ENCODE results near the gene FIBP.

Gene FIBP

DNA sequence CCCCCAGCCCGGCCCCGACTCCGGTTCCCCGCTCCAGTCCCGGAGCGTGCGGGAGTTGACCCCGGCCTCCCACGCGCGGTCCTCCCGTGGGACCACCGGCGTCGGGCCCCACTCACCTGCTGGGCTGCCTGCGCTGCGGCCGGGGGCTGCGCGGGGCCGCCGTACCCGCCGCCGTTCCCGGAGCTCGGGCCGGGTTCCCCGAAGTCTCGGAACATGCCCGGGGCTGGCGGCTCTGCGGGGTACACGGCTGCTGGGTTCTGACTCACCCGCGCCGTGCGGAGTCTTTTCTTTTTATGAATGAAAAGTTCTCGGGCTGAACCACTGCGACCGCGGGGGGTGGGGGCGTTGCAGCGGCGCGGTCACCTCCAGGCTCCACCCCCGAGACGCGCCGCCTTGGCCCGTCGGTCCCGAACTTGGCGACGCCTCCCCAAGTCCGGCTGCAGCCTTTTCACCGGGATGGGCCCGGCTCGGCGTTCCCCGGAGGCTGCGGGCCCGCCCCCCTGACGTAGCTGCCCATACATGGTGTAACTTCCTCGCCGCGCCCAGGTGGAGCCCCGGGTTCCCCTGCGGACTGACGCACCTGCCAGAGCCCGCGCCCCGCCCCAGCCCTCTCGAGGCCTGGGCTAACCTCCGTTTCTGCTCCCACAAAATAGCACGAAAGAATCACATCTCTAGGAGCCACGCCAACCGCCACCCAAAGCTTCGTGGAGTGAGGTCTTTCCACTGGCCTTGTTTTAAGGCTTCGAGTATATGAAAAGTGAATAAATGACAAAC is 12.0 kb upstream of the FIBP start, which contains the start of gene FOSL1:
Gene FOSL1 (minus strand): TSS at position 264 of the 774 bp plus-strand sequence. CDS start 49 bp downstream, at position 215.
- Histone ChIP-seq H3K14ac (ENCODE audit: low read length in 2 of 2) (peak within 1 kb of the TSS in 1 of 2 experiments; percentile 94), H3K18ac (ENCODE audit: low read depth in 1 of 2, low read length in 2 of 2) (peak within 1 kb of the TSS; percentile 78 to 95), H3K4me2 (ENCODE audit: low read length, poor library complexity, severe bottlenecking) (peak within 1 kb of the TSS; percentile 92), H3K4me3 (ENCODE audit: insufficient read depth in 1 of 2, low read depth in 1 of 2, low read length in 2 of 2) (peak within 1 kb of the TSS; percentile 80 to 98), H2BK120ac (ENCODE audit: low read depth, low read length) (peak within 1 kb of the TSS; percentile 82), H2AK5ac (ENCODE audit: low read length, severe bottlenecking) (peak within 1 kb of the TSS; percentile 57), H3K4ac (ENCODE audit: low read depth in 1 of 2, low read length in 2 of 2) (peak within 1 kb of the TSS; percentile 80 to 91), H2AFZ (ENCODE audit: low read depth, low read length) (peak within 1 kb of the TSS; percentile 39), H2BK5ac (ENCODE audit: low read depth, low read length, poor library complexity, severe bottlenecking) (peak within 1 kb of the TSS; percentile 95), H3K79me1 (replicated peaks; ENCODE audit: low read length, poor library complexity, severe bottlenecking) (peaks cover 2% of the 10 kb centered on the region), H3K4me1 (ENCODE audit: control insufficient read depth, insufficient read depth, low read depth, low read length) (peaks cover 43% of the 10 kb centered on the region), H3K23ac (ENCODE audit: low read length in 2 of 2) (peak within 1 kb of the TSS in 1 of 2 experiments; percentile 97), H3K36me3 (ENCODE audit: control insufficient read depth in 1 of 2, insufficient read depth in 2 of 2, low read depth in 1 of 2, low read length in 2 of 2) (peaks cover 20 to 28% of the 10 kb centered on the region in 2 experiments), H3K9ac (ENCODE audit: low read length) (peak within 1 kb of the TSS; percentile 100), H3K9me3 (ENCODE audit: control insufficient read depth, low read length) (no peaks in the 10 kb centered on the region), H4K8ac (ENCODE audit: low read length) (peak within 1 kb of the TSS; percentile 84), H3K27ac (ENCODE audit: low read length, poor library complexity, severe bottlenecking) (peak within 1 kb of the TSS; percentile 94), H2BK15ac (ENCODE audit: low read depth, poor library complexity, severe bottlenecking) (peak within 1 kb of the TSS; percentile 73), H4K91ac (ENCODE audit: low read length) (peak within 1 kb of the TSS; percentile 83), H3K27me3 (ENCODE audit: control insufficient read depth in 1 of 2, insufficient read depth in 1 of 2, low read length in 2 of 2) (no peaks in the 10 kb centered on the region), H2BK12ac (ENCODE audit: low read length in 2 of 2) (peak within 1 kb of the TSS; percentile 52 to 95)
- peak; percentile 97 for DNase-seq
- 3% methylated on average over 73 of the region's 80 CpGs for WGBS

DNA sequence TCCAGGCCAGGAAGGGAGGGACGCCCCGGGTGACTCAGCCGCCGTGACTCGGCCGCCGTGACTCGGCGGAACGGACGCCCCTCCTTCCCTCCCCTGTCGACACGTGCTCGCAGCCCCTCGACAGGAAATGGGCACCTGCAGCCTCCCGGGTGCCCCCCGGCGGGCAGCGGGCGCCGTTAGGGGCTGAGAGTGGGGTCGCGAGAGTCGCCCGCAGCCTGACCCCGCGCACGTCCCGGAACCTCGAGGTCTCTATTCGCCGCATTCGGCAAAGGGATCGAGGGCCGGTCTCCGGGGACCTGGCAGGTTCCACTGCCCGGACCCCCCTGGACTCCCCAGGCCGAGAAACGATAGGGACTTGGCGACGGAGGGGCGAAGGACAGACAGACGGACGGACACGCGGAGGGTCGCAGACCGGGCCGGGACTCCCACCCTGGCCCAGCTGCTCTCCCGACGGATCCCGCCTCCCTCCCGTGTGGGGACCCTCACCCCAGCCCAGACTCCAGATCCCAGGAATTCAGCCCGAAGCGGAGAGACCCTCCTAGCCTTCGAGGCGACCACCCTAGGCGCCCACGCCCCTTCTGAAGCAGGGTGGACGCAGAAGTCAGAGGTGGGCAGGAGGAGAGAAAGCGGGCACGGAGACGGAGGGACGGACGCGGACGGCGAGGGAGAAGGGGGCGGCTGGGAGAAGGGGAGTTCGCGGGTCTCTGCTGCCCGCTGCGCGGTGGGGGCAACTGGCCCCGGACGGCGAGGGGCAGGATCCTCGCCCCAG is 11.3 kb upstream of the FIBP start:
- no peaks in the 10 kb centered on the region for H3K9me3 ChIP-seq (ENCODE audit: control insufficient read depth, low read length)
- peak overlapping the region; percentile 80 to 91 for H3K4ac ChIP-seq (ENCODE audit: low read depth in 1 of 2, low read length in 2 of 2)
- H3K18ac ChIP-seq (ENCODE audit: low read depth in 1 of 2, low read length in 2 of 2): peak overlapping the region; percentile 78 to 95
- H3K27me3 ChIP-seq (ENCODE audit: control insufficient read depth in 1 of 2, insufficient read depth in 1 of 2, low read length in 2 of 2): no peaks in the 10 kb centered on the region
- H3K4me2 ChIP-seq (ENCODE audit: low read length, poor library complexity, severe bottlenecking): peak overlapping the region; percentile 92
- peaks cover 23 to 30% of the 10 kb centered on the region in 2 experiments for H3K36me3 ChIP-seq (ENCODE audit: control insufficient read depth in 1 of 2, insufficient read depth in 2 of 2, low read depth in 1 of 2, low read length in 2 of 2)
- peaks cover 2% of the 10 kb centered on the region for H3K79me1 ChIP-seq (replicated peaks; ENCODE audit: low read length, poor library complexity, severe bottlenecking)
- peak overlapping the region; percentile 57 for H2AK5ac ChIP-seq (ENCODE audit: low read length, severe bottlenecking)
- peak overlapping the region; percentile 73 for H2BK15ac ChIP-seq (ENCODE audit: low read depth, poor library complexity, severe bottlenecking)
- H2AFZ ChIP-seq (ENCODE audit: low read depth, low read length): peak overlapping the region; percentile 39
- DNase-seq: peak; percentile 88
- peak overlapping the region in 1 of 2 experiments; percentile 94 for H3K14ac ChIP-seq (ENCODE audit: low read length in 2 of 2)
- peak overlapping the region; percentile 82 for H2BK120ac ChIP-seq (ENCODE audit: low read depth, low read length)
- H2BK12ac ChIP-seq (ENCODE audit: low read length in 2 of 2): peak overlapping the region; percentile 38 to 95
- H2BK5ac ChIP-seq (ENCODE audit: low read depth, low read length, poor library complexity, severe bottlenecking): peak overlapping the region; percentile 95
- H3K4me1 ChIP-seq (ENCODE audit: control insufficient read depth, insufficient read depth, low read depth, low read length): peaks cover 43% of the 10 kb centered on the region
- peak overlapping the region in 1 of 2 experiments; percentile 97 for H3K23ac ChIP-seq (ENCODE audit: low read length in 2 of 2)
- peak overlapping the region; percentile 100 for H3K9ac ChIP-seq (ENCODE audit: low read length)
- under 1% methylated on average over 66 of the region's 78 CpGs for WGBS
- H4K91ac ChIP-seq (ENCODE audit: low read length): peak overlapping the region; percentile 83
- peak overlapping the region; percentile 94 for H3K27ac ChIP-seq (ENCODE audit: low read length, poor library complexity, severe bottlenecking)
- peak overlapping the region; percentile 80 to 98 for H3K4me3 ChIP-seq (ENCODE audit: insufficient read depth in 1 of 2, low read depth in 1 of 2, low read length in 2 of 2)
- peak overlapping the region; percentile 84 for H4K8ac ChIP-seq (ENCODE audit: low read length)

DNA sequence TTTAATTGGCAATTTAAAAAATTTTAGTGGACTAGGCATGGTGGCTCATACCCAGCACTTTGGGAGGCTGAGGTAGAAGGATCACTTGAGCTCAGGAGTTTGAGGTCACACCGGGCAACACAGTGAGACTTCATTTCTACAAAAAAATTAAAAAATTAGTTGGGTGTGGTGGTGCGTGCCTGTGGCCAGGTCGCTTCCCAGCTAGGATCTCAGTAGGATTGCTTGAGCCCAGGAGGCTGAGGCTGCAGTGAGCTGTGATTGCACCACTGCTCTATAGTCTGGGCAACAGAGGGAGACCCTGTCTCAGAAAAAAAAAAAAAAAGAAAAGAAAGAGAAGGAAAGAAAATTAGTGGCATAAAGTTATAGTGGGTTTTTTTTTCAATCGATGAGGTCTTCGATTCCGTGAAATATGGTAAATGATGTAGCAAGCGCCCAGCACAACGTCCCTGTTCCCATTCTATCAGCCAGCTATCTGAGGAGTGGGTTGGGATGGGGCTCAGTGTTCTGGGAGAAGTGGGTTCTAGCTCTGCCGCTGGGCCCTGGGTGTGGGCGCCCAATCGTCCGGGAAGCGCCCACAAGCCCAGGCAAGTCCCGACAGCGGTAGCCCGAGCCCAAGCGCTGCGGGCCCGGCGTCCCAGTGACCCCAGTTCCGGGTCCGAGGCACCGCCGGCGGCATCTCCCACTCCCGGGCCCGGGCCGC is 10.5 kb upstream of the FIBP start:
- 8% methylated on average over 23 of the region's 28 CpGs for WGBS
- Histone ChIP-seq H3K9ac (ENCODE audit: low read length) (peak overlapping the region; percentile 100), H2BK15ac (ENCODE audit: low read depth, poor library complexity, severe bottlenecking) (peak overlapping the region; percentile 70)

More for the DNA sequence above, 10.5 kb upstream of the FIBP start:
- Histone ChIP-seq H3K18ac (ENCODE audit: low read depth in 1 of 2, low read length in 2 of 2) (peak overlapping the region; percentile 78 to 95), H2AFZ (ENCODE audit: low read depth, low read length) (no peak overlapping the region), H3K4me3 (ENCODE audit: insufficient read depth in 1 of 2, low read depth in 1 of 2, low read length in 2 of 2) (peak overlapping the region; percentile 80 to 98), H3K36me3 (ENCODE audit: control insufficient read depth in 1 of 2, insufficient read depth in 2 of 2, low read depth in 1 of 2, low read length in 2 of 2) (peaks cover 29 to 38% of the 10 kb centered on the region in 2 experiments), H3K79me1 (replicated peaks; ENCODE audit: low read length, poor library complexity, severe bottlenecking) (peaks cover 2% of the 10 kb centered on the region), H2BK120ac (ENCODE audit: low read depth, low read length) (peak overlapping the region; percentile 64), H3K9me3 (ENCODE audit: control insufficient read depth, low read length) (no peaks in the 10 kb centered on the region), H3K27ac (ENCODE audit: low read length, poor library complexity, severe bottlenecking) (peak overlapping the region; percentile 90), H4K91ac (ENCODE audit: low read length) (peak overlapping the region; percentile 83), H3K14ac (ENCODE audit: low read length in 2 of 2) (peak overlapping the region in 1 of 2 experiments; percentile 1), H2BK12ac (ENCODE audit: low read length in 2 of 2) (peak overlapping the region; percentile 28 to 80), H4K8ac (ENCODE audit: low read length) (peak overlapping the region; percentile 92), H3K4me1 (ENCODE audit: control insufficient read depth, insufficient read depth, low read depth, low read length) (peaks cover 44% of the 10 kb centered on the region), H3K27me3 (ENCODE audit: control insufficient read depth in 1 of 2, insufficient read depth in 1 of 2, low read length in 2 of 2) (no peaks in the 10 kb centered on the region), H2BK5ac (ENCODE audit: low read depth, low read length, poor library complexity, severe bottlenecking) (peak overlapping the region; percentile 95), H2AK5ac (ENCODE audit: low read length, severe bottlenecking) (peak overlapping the region; percentile 11), H3K4me2 (ENCODE audit: low read length, poor library complexity, severe bottlenecking) (peak overlapping the region; percentile 92), H3K4ac (ENCODE audit: low read depth in 1 of 2, low read length in 2 of 2) (peak overlapping the region; percentile 80), H3K23ac (ENCODE audit: low read length in 2 of 2) (no peak overlapping the region)
- DNase-seq: no peak

Measured in mesenchymal stem cell (in vitro differentiated cells and primary cell).